ENCODE results near the gene LRRC19. TPM values are rescaled to one million over a fixed set of nuclear protein-coding genes. Genes with fewer than 3 reads are reported as not detected.

Gene LRRC19
- not detected in 2 replicates for total RNA-seq

GRCh38 chr9:27005491-27005890 is at the start of gene LRRC19:
Gene LRRC19 (minus strand): TSS chr9:27005672. CDS start chr9:26999694, 5,978 bp downstream.

GRCh38 chr9:26955921-26956859 is 49.3 kb downstream of the LRRC19 start, which contains the start of gene IFT74:
Gene IFT74 (plus strand): TSS chr9:26956412. CDS start chr9:26961968, 5,556 bp downstream.

GRCh38 chr9:26946753-26947727 is 58.4 kb downstream of the LRRC19 start, which contains the start of gene PLAA:
Gene PLAA (minus strand): TSS chr9:26947242. CDS start chr9:26947045, 197 bp downstream.

Other genes starting within 250 kb of the LRRC19 start
- 16.5 and 23.0 TPM in 2 replicates for gene CAAP1, start 112.9 kb downstream of the LRRC19 start, total RNA-seq
- gene PLAA, start 58.4 kb downstream of the LRRC19 start, total RNA-seq: 46.0 and 58.8 TPM in 2 replicates
- gene IFT74, start 49.3 kb downstream of the LRRC19 start, total RNA-seq: 18.5 and 20.9 TPM in 2 replicates
- 3.1 and 3.6 TPM in 2 replicates for gene TEK, start 103.6 kb upstream of the LRRC19 start, total RNA-seq

Measured in uterine smooth muscle cell (primary cell).